Hematopoietic multipotent progenitor cell treated with erythropoietin and hydrocortisone succinate and interleukin-3 and kit ligand, for 6 days (in vitro differentiated cells): ENCODE data around the gene AGMO.
A peak's percentile ranks its signal among the peaks of the same experiment; 100 is the strongest.
"Not testable (repeated sequence)": the region's sequence is repeated elsewhere in the genome, so short reads cannot be mapped to it uniquely, and the experiment has no call there.

Experiments
- DNase-seq: peaks from one replicate; pipeline ENCODE4 v3.0.0-alpha.2; 2015

AGMO gene

DNA sequence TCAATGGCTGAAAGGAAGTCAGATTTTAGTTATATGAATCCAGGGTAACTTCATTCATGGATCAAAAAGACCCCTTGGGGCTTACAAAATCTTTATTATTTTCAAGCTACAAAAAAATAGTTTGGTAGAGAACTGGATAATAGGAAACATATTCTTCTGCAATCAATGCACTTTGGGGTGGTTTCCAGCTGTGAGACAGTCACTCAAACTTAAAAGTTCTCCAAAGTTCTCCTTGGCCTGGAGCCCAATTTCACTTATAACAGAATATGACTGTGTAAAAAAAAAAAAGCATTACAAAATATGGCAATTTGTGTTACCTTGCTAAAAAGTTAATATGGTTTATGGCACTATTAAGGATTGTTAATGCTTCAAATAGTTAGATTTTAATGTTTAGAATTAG is 255.5 kb downstream of the AGMO start:
- no peak for DNase-seq

- peak; percentile 74 for DNase-seq
Measured at GRCh38 chr7:15305002-15305600, 256.7 kb downstream of the AGMO start.

DNA sequence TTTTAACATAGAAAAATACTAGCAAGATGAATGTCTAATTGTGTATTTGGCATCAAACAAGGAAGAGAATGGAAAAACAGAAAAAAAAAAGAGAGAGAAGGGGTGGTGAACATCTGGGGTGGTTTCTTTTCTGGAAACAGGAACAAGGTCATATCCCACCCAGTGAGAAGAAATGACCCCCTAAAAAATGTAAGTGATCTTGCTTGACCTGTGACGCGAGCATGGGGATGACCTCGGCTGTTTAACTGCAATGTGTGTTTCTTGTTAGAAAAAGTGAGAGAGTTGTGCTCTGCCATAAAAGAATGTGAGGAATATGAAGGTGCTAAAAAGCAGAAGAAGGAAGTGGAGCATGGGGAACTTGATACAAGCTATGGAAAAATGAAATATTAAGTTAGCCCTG is 258.5 kb downstream of the AGMO start:
- no peak for DNase-seq

DNA sequence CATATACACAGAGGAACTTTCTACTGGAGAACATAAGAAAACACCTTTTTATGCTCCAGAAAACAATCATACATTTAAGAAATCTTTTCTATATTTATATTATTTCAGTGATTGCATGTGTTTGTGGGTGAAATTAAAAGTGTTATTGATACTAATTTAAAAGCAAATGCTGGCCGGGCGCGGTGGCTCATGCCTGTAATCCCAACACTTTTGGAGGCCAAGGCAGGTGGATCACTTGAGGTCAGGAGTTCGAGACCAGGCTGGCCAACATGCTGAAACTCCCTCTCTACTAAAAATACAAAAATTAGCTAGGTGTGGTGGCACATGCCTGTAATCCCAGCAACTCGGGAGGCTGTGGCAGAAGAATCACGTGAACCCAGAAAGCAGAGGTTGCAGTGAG is 260.8 kb downstream of the AGMO start:
- not testable (repeated sequence) for DNase-seq

DNA sequence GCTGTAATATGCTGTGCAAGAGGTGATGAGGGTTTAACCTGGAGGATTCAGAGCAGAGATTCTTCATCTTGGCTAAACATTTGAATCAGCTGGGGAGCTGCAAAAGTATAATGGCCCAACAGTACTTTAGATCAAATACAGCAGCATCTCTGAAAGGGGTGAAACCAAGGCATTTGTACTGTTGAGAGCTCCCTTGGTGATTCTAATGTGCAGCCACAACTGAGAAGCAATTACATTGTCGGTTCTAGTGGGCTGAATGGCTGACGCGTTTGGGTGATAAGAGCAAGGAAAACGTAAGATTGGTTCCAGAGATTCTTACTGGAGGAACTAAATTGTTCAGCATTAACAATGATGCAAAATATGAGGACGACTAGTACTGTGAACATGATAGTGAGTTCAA is 269.7 kb downstream of the AGMO start:
- no peak for DNase-seq

DNA sequence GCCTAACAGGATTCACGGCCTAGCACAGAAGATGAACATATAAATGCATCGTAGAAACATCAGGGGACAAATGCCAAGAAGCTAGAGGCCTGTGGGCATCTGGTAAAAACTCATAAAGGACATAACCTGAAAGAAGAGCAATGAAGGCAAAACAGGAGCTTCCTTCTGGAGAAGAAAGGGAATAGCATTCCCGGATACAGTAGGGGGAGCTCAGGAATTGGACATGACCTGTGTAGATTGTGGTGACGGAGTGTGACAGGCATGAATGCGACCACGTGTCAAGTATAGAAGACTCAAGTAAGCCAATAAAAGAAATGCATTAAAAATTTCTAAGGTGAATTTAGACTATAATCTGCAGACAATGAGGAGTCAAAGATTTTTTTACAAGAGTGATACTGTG is 270.1 kb downstream of the AGMO start:
- no peak for DNase-seq

- no peak for DNase-seq
Measured at GRCh38 chr7:15288741-15289140, 273.1 kb downstream of the AGMO start.

DNA sequence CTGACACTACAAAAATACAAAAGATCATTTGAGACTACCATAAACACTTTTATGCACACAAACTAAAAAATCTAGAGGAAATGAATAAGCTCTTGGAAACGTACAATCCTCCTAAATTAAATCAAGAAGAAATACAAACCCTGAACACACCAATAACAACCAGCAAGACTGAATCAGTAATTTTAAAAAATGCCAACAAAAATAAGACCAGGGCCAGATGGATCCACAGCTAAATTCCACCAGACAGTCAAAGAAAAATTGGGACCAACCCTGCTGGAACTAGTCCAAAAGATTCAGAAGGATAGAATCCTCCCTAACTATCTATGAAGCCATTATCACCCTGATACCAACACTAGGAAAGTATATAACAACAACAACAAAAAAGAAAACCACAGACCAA is 277.4 kb downstream of the AGMO start:
- DNase-seq: no peak

- no peak for DNase-seq
Measured at GRCh38 chr7:15280078-15280733, 281.6 kb downstream of the AGMO start.

DNA sequence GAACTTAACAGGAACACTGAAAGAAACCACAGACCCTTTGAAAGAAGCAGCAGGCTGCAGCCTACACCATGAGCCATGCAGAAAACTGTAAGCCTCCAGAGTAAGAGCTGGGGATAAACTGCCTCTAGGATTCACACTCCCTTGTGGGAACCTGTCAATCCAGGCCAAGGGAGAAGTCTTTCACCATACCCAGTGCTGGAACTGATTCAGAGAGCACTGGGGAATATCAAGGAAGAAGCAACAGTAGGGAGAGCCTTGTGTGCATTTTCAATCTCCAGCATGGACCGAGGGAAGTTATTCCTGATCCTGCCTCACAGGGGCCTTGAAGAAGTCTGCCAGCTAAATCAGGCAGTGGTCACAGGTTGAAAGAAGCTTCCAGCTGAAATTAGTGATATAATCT is 282.2 kb downstream of the AGMO start:
- DNase-seq: no peak

GRCh38 chr7:15257689-15258088 is 304.1 kb downstream of the AGMO start:
- DNase-seq: no peak

GRCh38 chr7:15252181-15252580 is 309.6 kb downstream of the AGMO start:
- DNase-seq: no peak

DNA sequence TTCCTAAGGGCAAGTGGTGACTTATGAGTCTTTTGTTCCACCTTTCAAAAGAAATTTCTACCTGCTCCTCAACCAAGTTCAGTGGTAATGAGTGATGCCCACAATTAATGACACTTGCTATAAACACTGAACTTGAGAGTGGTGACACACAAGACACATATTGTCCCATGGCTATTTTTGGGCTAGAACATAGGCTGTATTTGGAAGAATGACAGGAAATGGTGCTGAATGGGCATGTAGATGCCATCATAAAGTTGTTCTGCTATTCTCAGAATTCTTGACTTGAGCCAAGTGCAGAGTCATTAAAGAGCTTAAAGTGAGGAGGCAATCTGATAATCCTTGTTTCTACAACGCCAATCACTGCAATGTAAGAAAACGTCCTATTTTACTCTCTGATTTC is 313.3 kb downstream of the AGMO start:
- no peak for DNase-seq

- DNase-seq: no peak
Measured at GRCh38 chr7:15245831-15246230, 316.0 kb downstream of the AGMO start.

DNA sequence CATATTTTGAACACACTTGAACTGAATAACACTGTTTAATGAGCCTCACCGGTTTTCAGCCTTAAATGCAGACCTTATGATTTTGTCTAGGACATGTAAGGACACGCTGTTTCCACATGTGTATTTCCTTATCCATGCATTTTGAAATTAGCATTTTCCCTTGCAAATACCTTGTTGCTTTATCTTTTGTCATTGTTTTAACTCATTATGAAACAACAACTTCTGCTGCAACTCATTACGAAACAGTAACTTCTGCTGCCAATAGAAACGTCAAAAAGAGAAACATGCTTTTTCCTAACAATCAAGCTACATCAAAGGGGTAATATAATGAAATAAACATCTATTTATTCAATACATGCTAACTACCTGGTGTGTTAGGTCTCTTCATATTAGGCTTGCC is 322.0 kb downstream of the AGMO start:
- peak; percentile 19 for DNase-seq

GRCh38 chr7:15236952-15237351 is 324.9 kb downstream of the AGMO start:
- peak; percentile 45 for DNase-seq

DNA sequence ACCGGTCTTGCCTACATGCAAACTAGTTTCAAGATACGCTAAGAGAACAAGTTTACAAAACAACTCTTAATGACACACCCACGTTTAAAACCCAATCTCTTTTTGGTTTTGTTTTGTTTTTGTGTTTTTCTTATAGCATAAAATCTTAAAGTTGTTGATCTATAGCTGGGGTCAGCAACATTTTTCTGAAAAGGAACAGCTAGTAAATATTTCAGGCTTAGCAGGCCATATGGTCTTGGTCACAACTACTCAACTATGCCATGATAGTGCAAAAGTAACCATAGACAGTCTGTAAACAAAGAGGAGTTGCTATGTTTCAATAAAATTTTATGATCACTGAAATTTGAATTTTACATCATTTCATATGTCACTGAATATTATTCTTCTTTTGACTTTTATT is 327.4 kb downstream of the AGMO start:
- DNase-seq: no peak

DNA sequence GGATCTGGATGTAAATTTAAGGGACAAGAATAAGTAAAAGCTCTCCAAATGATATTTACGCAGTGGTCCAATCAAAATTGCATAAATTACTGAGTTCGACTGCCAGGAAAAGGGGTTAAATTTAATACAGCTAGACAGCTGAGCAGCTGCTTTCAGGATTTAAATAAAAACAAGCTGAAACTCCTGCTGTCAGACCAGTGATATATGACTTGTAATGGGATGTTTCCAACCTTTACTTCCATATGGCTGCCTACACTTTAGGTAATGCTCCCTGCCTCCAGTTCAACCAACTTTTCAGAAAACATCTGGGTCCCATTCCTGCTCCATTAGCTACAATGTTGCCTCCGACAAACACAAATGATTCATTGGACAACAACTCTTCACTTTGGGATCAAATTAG is 333.0 kb downstream of the AGMO start:
- DNase-seq: no peak

- no peak for DNase-seq
Measured at GRCh38 chr7:15225981-15226380, 335.8 kb downstream of the AGMO start.

- DNase-seq: no peak
Measured at GRCh38 chr7:15219758-15220157, 342.1 kb downstream of the AGMO start.

GRCh38 chr7:15218261-15218660 is 343.6 kb downstream of the AGMO start:
- peak; percentile 50 for DNase-seq

DNA sequence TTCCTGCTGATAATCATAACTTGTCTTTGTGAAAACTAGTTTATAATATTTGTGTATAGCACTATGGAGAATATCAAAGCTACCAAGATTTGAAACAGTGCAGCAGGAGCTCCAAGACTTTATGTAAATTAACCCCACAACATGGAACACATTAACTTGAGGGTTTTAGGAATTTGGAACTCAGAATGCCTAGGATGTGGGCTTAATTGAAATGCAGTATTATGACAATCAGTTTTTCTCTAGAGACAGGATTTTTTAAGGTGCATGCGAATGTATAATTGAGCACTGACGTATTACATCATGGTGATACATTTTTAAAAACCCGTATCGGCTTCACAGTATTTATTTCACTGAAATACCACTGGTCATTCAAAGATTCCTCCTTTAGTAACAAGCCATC is 346.2 kb downstream of the AGMO start:
- DNase-seq: no peak

DNA sequence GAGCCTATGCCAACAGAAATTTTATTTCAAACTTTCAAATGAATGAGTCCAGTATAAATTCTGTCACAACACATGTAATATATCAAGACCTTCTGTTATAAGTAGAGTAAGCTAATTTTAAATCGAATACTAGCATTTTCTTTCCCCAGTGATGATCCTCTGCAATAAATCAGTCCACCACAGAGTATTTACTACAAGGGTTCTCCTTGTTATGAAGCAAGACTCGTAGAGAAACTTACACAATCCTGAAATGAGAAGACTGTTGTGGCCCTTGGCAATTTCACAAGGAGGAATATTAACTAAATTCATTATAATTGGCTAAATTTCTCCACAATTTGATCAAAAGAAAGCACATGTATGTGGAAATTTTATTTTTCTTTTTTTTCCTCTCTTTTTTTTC is 346.8 kb downstream of the AGMO start:
- DNase-seq: no peak

- DNase-seq: no peak
Measured at GRCh38 chr7:15213093-15213492, 348.7 kb downstream of the AGMO start.

GRCh38 chr7:15209429-15209828 is 352.4 kb downstream of the AGMO start:
- no peak for DNase-seq
